ENCODE data around the gene PIMREG. TPM values are rescaled to one million over a fixed set of nuclear protein-coding genes. Genes with fewer than 3 reads are reported as not detected.

Gene PIMREG
- total and polyA plus RNA-seq, 3 donors from 2014 or later, result 0.73 to 1.8 (median 1.3) TPM

DNA sequence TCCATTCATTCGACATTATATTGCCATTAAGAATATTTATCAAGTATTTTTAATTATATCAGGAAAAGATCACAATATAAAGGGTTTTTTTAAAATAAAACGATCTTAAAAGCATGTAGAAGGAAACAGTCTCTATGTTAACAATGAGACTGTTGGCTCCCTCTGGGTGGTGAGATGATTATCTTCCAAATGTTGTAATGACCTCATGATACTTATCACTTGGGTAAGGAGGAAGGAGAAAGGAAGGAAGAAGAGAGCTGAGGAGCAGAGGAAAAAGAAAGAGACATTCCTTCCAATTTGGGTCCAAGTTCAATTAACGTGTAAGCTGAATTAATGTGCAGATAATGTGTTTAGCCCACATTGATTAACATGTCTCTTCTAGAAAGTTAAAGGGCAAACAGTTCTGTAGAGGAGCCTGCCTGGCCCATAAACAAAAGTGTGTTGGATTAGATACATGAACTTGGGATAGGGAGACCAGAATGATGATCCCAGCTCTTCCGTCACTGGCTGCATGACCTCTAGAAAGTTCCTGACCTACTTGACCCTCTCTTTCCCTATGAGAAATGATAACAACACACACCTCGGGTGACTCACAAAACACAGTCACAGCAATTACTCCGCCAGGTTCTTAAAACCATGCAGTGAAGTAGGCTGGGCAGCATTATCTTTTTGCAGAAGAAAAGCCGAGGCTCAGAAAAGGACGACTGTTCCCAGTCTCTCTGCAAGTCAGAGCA lies 32.0 kb downstream of the PIMREG start:
- DNase-seq, result no peak
- Histone ChIP-seq H3K9me3 (no peaks in the 10 kb centered on the region), H3K36me3 (ENCODE audit: low read depth, missing control alignments) (no peaks in the 10 kb centered on the region), H3K4me1 (peaks cover 4% of the 10 kb centered on the region), H3K4me3 (no peak overlapping the region), H3K27me3 (no peaks in the 10 kb centered on the region), H3K27ac (no peak overlapping the region)
- intact Hi-C loops (cut with DNase I; ENCODE audit: low total_unique reads), result no loop called here
- no peak for TF ChIP-seq POLR2A (IDR thresholded peaks at IDR 0.05)
- TF ChIP-seq CTCF (IDR thresholded peaks at IDR 0.05), result no peak
- 61 to 63% methylated on average over 8 of the region's 8 CpGs for WGBS, 2 donors

- peak; percentile 56 for DNase-seq
- no peak overlapping the region for H3K4me3 ChIP-seq
- intact Hi-C loops (cut with DNase I; ENCODE audit: low total_unique reads), result no loop called here
- H3K36me3 ChIP-seq (ENCODE audit: low read depth, missing control alignments), result no peaks in the 10 kb centered on the region
- H3K4me1 ChIP-seq, result peaks cover 4% of the 10 kb centered on the region
- TF ChIP-seq CTCF (IDR thresholded peaks at IDR 0.05) (no peak), POLR2A (IDR thresholded peaks at IDR 0.05) (no peak)
- no peaks in the 10 kb centered on the region for H3K27me3 ChIP-seq
- no peak overlapping the region for H3K27ac ChIP-seq
- WGBS, 2 donors, result 69 to 77% methylated on average over 5 to 10 of the region's 10 CpGs
- no peaks in the 10 kb centered on the region for H3K9me3 ChIP-seq
These were observed 32.5 kb downstream of the PIMREG start for GRCh38 chr17:6476810-6477179.

GRCh38 chr17:6477831-6478383 lies 33.7 kb downstream of the PIMREG start:
- Histone ChIP-seq H3K36me3 (ENCODE audit: low read depth, missing control alignments) (no peaks in the 10 kb centered on the region), H3K4me3 (no peak overlapping the region)

GRCh38 chr17:6478486-6478885 lies 34.2 kb downstream of the PIMREG start:
- 82 to 92% methylated on average over 7 to 11 of the region's 11 CpGs for WGBS, 2 donors
- no peaks in the 10 kb centered on the region for H3K27me3 ChIP-seq
- intact Hi-C loops (cut with DNase I; ENCODE audit: low total_unique reads), result no loop called here
- H3K4me1 ChIP-seq, result no peaks in the 10 kb centered on the region
- no peak overlapping the region for H3K27ac ChIP-seq
- H3K9me3 ChIP-seq, result no peaks in the 10 kb centered on the region
- no peak for DNase-seq
- no peaks in the 10 kb centered on the region for H3K36me3 ChIP-seq (ENCODE audit: low read depth, missing control alignments)
- TF ChIP-seq CTCF (IDR thresholded peaks at IDR 0.05) (no peak), POLR2A (IDR thresholded peaks at IDR 0.05) (no peak)
- H3K4me3 ChIP-seq, result no peak overlapping the region

More at GRCh38 chr17:6477831-6478383, 33.7 kb downstream of the PIMREG start:
- no peak for TF ChIP-seq CTCF (IDR thresholded peaks at IDR 0.05)
- TF ChIP-seq POLR2A (IDR thresholded peaks at IDR 0.05), result no peak
- Histone ChIP-seq H3K9me3 (no peaks in the 10 kb centered on the region), H3K27ac (no peak overlapping the region), H3K27me3 (no peaks in the 10 kb centered on the region), H3K4me1 (no peaks in the 10 kb centered on the region)
- WGBS, 2 donors, result 73 to 77% methylated on average over 7 to 14 of the region's 14 CpGs
- DNase-seq, result no peak
- intact Hi-C loops (cut with DNase I; ENCODE audit: low total_unique reads), result no loop called here
